K562 (cell line): ENCODE measurements around the gene MBOAT7. TPM values are rescaled to one million over a fixed set of nuclear protein-coding genes. Genes with fewer than 3 reads are reported as not detected.

ENCODE experiments used
- ATAC-seq: fragments of 200-7000 bp; cut with Tn5 transposase; 3 replicates; pipeline ENCODE4 v1.9.1; 2020; ENCODE audit warnings: moderate library complexity
- BruUV-seq: library from RNA; stranded (reverse); fragments of 400-500 nt; replicated peaks from 2 replicates; lab custom pipeline; 2021; lab: Mats Ljungman, UMichigan
- CTCF ChIA-PET: fragments of 300-600 bp; formaldehyde crosslinking; extraction: SDS; loops from one replicate; lab custom pipeline; 2021; ENCODE audit warnings: low intra/inter-chr PET ratio; lab: Yijun Ruan, JAX
- POLR2A ChIA-PET: fragments of 300-600, 350-650 bp; sonication (Branson Sonifier 250); formaldehyde crosslinking; extraction: SDS; loops from one replicate; lab custom pipeline; 2021; ENCODE audit warnings: antibody characterized with exemption, inconsistent platforms; lab: Yijun Ruan, JAX
- DNase-seq, 4 experiments: peaks; one replicate each; pipeline versions ENCODE4 v3.0.0 to v3.0.0-alpha.2; 2011 to 2018; ENCODE audit warnings: low spot score in 3 of 4, mixed read lengths in 3 of 4; ENCODE audit errors: extremely low read depth in 1 of 4
- FAIRE-seq: peaks from 2 replicates; lab custom pipeline; 2011; peaks lifted over from hg19 to GRCh38; lab: Jason Lieb, UNC
- H2AFZ ChIP-seq: 2 replicates; pipeline ENCODE4 v1.6.0; 2011; ENCODE audit warnings: low read depth, low read length, control low read depth, inconsistent platforms
- H3K27ac ChIP-seq: fragments of 200-600 bp; 3 replicates; pipeline ENCODE4 v1.8.0; 2011; ENCODE audit warnings: low read depth, mild to moderate bottlenecking, control low read depth, inconsistent platforms, low read length, moderate library complexity, mixed read lengths; ENCODE audit errors: extremely low read depth
- H3K27me3 ChIP-seq, 2 experiments: fragments of 300-600 bp in 1 of 2; 2 replicates in 1 of 2; 3 replicates in 1 of 2; pipeline versions ENCODE4 v1.6.0 to v1.8.0; 2011; ENCODE audit warnings: inconsistent platforms in 2 of 2, low read length in 2 of 2, mild to moderate bottlenecking in 1 of 2, mixed read lengths in 1 of 2, moderate library complexity in 1 of 2; ENCODE audit not compliant: control insufficient read depth in 2 of 2, insufficient read depth in 2 of 2
- H3K36me3 ChIP-seq: fragments of 300-600 bp; 3 replicates; pipeline ENCODE4 v1.8.0; 2011; ENCODE audit warnings: mild to moderate bottlenecking, low read length, inconsistent platforms; ENCODE audit not compliant: control insufficient read depth, insufficient read depth
- H3K4me1 ChIP-seq, 2 experiments: fragments of 200-600 bp in 1 of 2; replicated peaks in 1 of 2; 2 replicates in 1 of 2; 3 replicates in 1 of 2; pipeline versions ENCODE4 v1.5.1 to v1.8.0; 2011; ENCODE audit warnings: inconsistent platforms in 2 of 2, low read length in 2 of 2, mild to moderate bottlenecking in 1 of 2, mixed read lengths in 1 of 2, moderate library complexity in 1 of 2; ENCODE audit not compliant: control insufficient read depth in 2 of 2, insufficient read depth in 2 of 2
- H3K4me2 ChIP-seq: 2 replicates; pipeline ENCODE4 v1.6.1; 2011; ENCODE audit warnings: low read length, control low read depth, inconsistent platforms, mixed read lengths; ENCODE audit not compliant: insufficient read depth
- H3K4me3 ChIP-seq: fragments of 200-600 bp; sonication (generic), shearing (Covaris generic); 2 replicates; pipeline ENCODE4 v1.5.1; 2016; ENCODE audit warnings: control low read depth, inconsistent platforms
- H3K79me2 ChIP-seq: fragments of 200-600 bp; 3 replicates; pipeline ENCODE4 v1.8.0; 2011; ENCODE audit warnings: low read length, inconsistent platforms; ENCODE audit not compliant: control insufficient read depth, insufficient read depth
- H3K9ac ChIP-seq, 2 experiments: 2 replicates each; pipeline versions ENCODE4 v1.6.0 to v1.6.1; 2011; ENCODE audit warnings: low read depth in 2 of 2, low read length in 2 of 2, control low read depth in 1 of 2, inconsistent platforms in 1 of 2, mild to moderate bottlenecking in 1 of 2, mixed read lengths in 1 of 2; ENCODE audit not compliant: insufficient read depth in 1 of 2
- H3K9me1 ChIP-seq: one replicate; pipeline ENCODE4 v1.6.0; 2011; ENCODE audit warnings: inconsistent platforms, mild to moderate bottlenecking, low read length, moderate library complexity; ENCODE audit not compliant: control insufficient read depth, insufficient read depth
- H3K9me3 ChIP-seq: replicated peaks from 2 replicates; pipeline ENCODE4 v1.5.1; 2011; ENCODE audit warnings: low read depth, low read length, inconsistent platforms; ENCODE audit not compliant: control insufficient read depth, insufficient read depth
- H4K20me1 ChIP-seq: replicated peaks from 2 replicates; pipeline ENCODE4 v1.6.1; 2011; ENCODE audit warnings: low read length, inconsistent platforms, mixed read lengths; ENCODE audit not compliant: control insufficient read depth, insufficient read depth
- BRCA1 ChIP-seq, 2 experiments: fragments of 450-650 bp in 1 of 2; sonication (generic) in 1 of 2; formaldehyde crosslinking in 1 of 2; IDR thresholded peaks; 2 replicates each; pipeline versions ENCODE4 v1.5.0 to v1.6.1; 2017 to 2020; ENCODE audit warnings: mild to moderate bottlenecking in 1 of 2, missing genetic modification reagents in 1 of 2
- CEBPG ChIP-seq, 3 experiments: fragments of 200-800 bp in 1 of 3; sonication (Bioruptor generic) in 1 of 3; sonication (generic) in 1 of 3; formaldehyde crosslinking in 1 of 3; IDR thresholded peaks in 2 of 3; conservative IDR thresholded peaks in 1 of 3; 2 replicates each; pipeline versions ENCODE4 v1.6.1 to v1.8.0; 2016 to 2022; ENCODE audit warnings: missing compliant biosample characterization in 2 of 3, missing genetic modification characterization in 2 of 3, mild to moderate bottlenecking in 1 of 3, missing genetic modification reagents in 1 of 3
- CTBP1 ChIP-seq: fragments of 450-650 bp; IDR thresholded peaks from 2 replicates; pipeline ENCODE4 v1.6.1; 2016; ENCODE audit warnings: borderline replicate concordance
- HDGF ChIP-seq: fragments of 450-650 bp; IDR thresholded peaks from 2 replicates; pipeline ENCODE4 v1.6.1; 2016
- ILK ChIP-seq: fragments of 450-650 bp; IDR thresholded peaks from 2 replicates; pipeline ENCODE4 v1.6.1; 2016; ENCODE audit warnings: missing genetic modification characterization, low read depth, mild to moderate bottlenecking, missing compliant biosample characterization, moderate library complexity, borderline replicate concordance
- MEIS2 ChIP-seq: fragments of 450-650 bp; IDR thresholded peaks from 2 replicates; pipeline ENCODE4 v1.6.1; 2014; ENCODE audit warnings: mild to moderate bottlenecking; ENCODE audit not compliant: partially characterized antibody
- MTA2 ChIP-seq: fragments of 450-650 bp; IDR thresholded peaks from 2 replicates; pipeline ENCODE4 v1.6.1; 2016; ENCODE audit warnings: low read depth
- NFATC3 ChIP-seq: fragments of 450-650 bp; IDR thresholded peaks from 2 replicates; pipeline ENCODE4 v1.6.1; 2017; ENCODE audit warnings: mild to moderate bottlenecking
- NFIC ChIP-seq: fragments of 450-650 bp; IDR thresholded peaks from 2 replicates; pipeline ENCODE4 v1.6.1; 2017; ENCODE audit warnings: mild to moderate bottlenecking, inconsistent platforms
- NR2C1 ChIP-seq, 2 experiments: fragments of 450-650 bp; IDR thresholded peaks; 2 replicates each; pipeline ENCODE4 v1.6.1; 2017; ENCODE audit warnings: mild to moderate bottlenecking in 2 of 2, antibody characterized with exemption in 1 of 2, inconsistent platforms in 1 of 2, missing compliant biosample characterization in 1 of 2, missing genetic modification characterization in 1 of 2
- POLR2B ChIP-seq: fragments of 450-650 bp; IDR thresholded peaks from 2 replicates; pipeline ENCODE4 v1.6.1; 2018; ENCODE audit warnings: low read depth; ENCODE audit not compliant: partially characterized antibody
- PTBP1 ChIP-seq: fragments of 200-400 bp; formaldehyde crosslinking; IDR thresholded peaks from 2 replicates; pipeline ENCODE4 v1.6.1; 2017; ENCODE audit warnings: low read depth, low read length
- SAP30 ChIP-seq: fragments of 200-600 bp; sonication (generic); IDR thresholded peaks from 2 replicates; pipeline ENCODE4 v1.6.1; 2012; ENCODE audit warnings: borderline replicate concordance, low read depth, mild to moderate bottlenecking, moderate library complexity, low read length, control low read depth, inconsistent platforms; ENCODE audit not compliant: insufficient read depth, poor library complexity, severe bottlenecking
- SLC30A9 ChIP-seq: fragments of 250-450 bp; sonication (Bioruptor Pico); IDR thresholded peaks from 2 replicates; pipeline ENCODE4 v1.8.0; 2022; ENCODE audit warnings: mild to moderate bottlenecking, moderate library complexity
- TAL1 ChIP-seq: fragments of 450-650 bp; IDR thresholded peaks from 2 replicates; pipeline ENCODE4 v1.6.1; 2016; ENCODE audit warnings: mild to moderate bottlenecking
- TRIM24 ChIP-seq, 2 experiments: fragments of 450-650 bp; IDR thresholded peaks; 2 replicates each; pipeline ENCODE4 v1.6.1; 2016
- WGBS: fragments of 100-300 bp; shearing (Covaris generic); methylation state at CpG from one replicate; pipeline ENCODE4 v1.1.6; 2016; ENCODE audit warnings: low coverage, mixed read lengths; ENCODE audit not compliant: insufficient coverage; ENCODE audit errors: missing lambda C conversion rate; 5-methylcytosine and 5-hydroxymethylcytosine counted together
- in situ Hi-C: fragments of 300-500 bp; cut with MboI; formaldehyde crosslinking; loops from 4 replicates; pipeline ENCODE4 v1.15.0; 2018; ENCODE audit warnings: inconsistent platforms, mixed read lengths
- intact Hi-C: fragments of 100-400 bp; cut with micrococcal nuclease; formaldehyde crosslinking; loops from 2 replicates; pipeline ENCODE4 v1.14.2; 2022
- polyA plus RNA-seq, 8 experiments: library from polyadenylated mRNA; depleted of rRNA in 4 of 8; stranded (reverse) in 5 of 8; unstranded in 3 of 8; fragments of >200 nt; fragmentation: Nextera tagmentation in 2 of 8; fragmentation: Illumina TruSeq in 1 of 8; extraction: Ambion mirVana in 2 of 8; extraction: Trizol in 1 of 8; gene quantifications; 2 replicates each; pipeline versions ENCODE4 v1.2.1 to v1.2.3, GENCODE V29; 2011 to 2014; ENCODE audit warnings: inconsistent platforms in 1 of 8, missing spikeins in 1 of 8
- total RNA-seq, 7 experiments: library from RNA; depleted of rRNA in 6 of 7; stranded (reverse); fragments of >200 nt in 6 of 7; fragmentation: Illumina TruSeq in 2 of 7; extraction: Trizol in 2 of 7; gene quantifications; 2 replicates each; pipeline versions ENCODE4 v1.2.1 to v1.2.3, GENCODE V29; 2011 to 2021; ENCODE audit warnings: low replicate concordance in 1 of 7
- TF ChIP-seq, protein P1 (sequence below): sonication (generic); formaldehyde crosslinking; IDR thresholded peaks from 2 replicates; pipeline ENCODE4 v1.9.0; 2022; ENCODE audit warnings: mild to moderate bottlenecking, missing genetic modification reagents
- TF ChIP-seq, protein P2 (sequence below), 2 experiments: fragments of 450-650 bp in 1 of 2; sonication (generic) in 1 of 2; formaldehyde crosslinking; conservative IDR thresholded peaks; 2 replicates each; pipeline versions ENCODE4 v1.4.0 to v1.8.1; 2020 to 2022; ENCODE audit warnings: mild to moderate bottlenecking in 1 of 2, missing genetic modification reagents in 1 of 2
- TF ChIP-seq, protein P3 (sequence below): fragments of 450-650 bp; IDR thresholded peaks from 2 replicates; pipeline ENCODE4 v1.6.1; 2017; ENCODE audit warnings: mild to moderate bottlenecking, moderate library complexity

Gene MBOAT7
- total and polyA plus RNA-seq, 9 of the 15 experiments (the other 6 are each of a cell fraction or from before 2014, with no cell fraction given) = 1.4 to 153 (median 56.1) TPM

DNA sequence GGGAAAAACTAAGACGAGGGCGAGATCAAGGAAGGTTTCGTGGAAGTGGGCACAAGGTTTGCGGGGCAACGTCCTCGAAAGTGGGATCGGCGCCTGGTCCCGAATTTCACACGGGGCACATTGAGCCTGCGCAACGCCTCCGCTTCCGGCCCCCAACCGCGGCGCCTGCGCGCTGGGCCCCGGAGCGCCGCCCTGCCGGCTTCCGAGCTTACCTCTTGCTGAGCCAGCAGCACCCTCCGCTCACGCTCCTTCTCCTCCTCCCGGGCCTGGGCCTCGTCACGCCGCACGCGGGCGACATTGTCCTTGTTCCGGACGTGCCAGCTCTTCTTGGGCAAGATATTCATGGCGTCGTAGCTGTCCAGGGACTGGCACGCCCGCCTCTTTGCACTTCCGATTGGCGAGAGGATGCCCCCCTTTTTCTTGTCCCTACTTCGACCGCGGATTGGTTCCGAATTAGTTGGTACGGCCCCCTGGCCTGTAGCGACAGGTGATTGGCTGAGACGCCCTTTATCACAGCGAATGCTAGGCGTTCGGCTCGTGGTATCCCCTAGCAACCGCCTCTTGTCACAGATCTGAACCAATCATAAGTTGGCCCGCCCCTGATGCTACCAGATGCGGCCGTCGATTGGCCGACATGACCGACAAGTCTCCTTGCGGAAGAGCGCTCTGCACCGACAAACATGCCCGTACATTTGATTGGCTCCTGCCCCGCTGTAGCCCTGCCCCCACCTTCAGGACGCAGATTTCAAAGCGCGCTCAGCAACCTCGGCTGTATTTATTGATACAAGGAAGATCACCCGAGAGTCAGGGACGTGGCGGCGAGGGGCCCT, 29.8 kb downstream of the MBOAT7 start, which contains the start of gene LENG1:
Gene LENG1 (minus strand): TSS at position 370 of the 830 bp plus-strand sequence. CDS start 26 bp downstream, at position 344.
- ATAC-seq (peak; percentile 89), FAIRE-seq (peak; percentile 100), DNase-seq (peak; percentile 95 to 100 (median 98))
- Histone ChIP-seq H2AFZ (peak within 1 kb of the TSS; percentile 97), H4K20me1 (0 out of 2 replicates have a peak, but pooled peaks cover 3% of the 10 kb centered on the region), H3K27ac (peak within 1 kb of the TSS; percentile 93), H3K4me1 (peaks cover 21 to 42% of the 10 kb centered on the region in 2 experiments), H3K27me3 (no peaks in the 10 kb centered on the region), H3K9me3 (no peaks in the 10 kb centered on the region), H3K9ac (peak within 1 kb of the TSS; percentile 84 to 94), H3K4me3 (peak within 1 kb of the TSS; percentile 69), H3K9me1 (no peaks in the 10 kb centered on the region), H3K79me2 (peaks cover 18% of the 10 kb centered on the region; the same call in 2 of the 3 replicates), H3K4me2 (peak within 1 kb of the TSS; percentile 95), H3K36me3 (peaks cover 38% of the 10 kb centered on the region)
- no TSS peak for BruUV-seq
- under 1% methylated on average over 59 of the region's 72 CpGs for WGBS
- ChIA-PET CTCF (no interaction called here), POLR2A (interaction anchor here (0.6 to 3.1 kb wide), 11 partner anchors 9 to 98 kb away, joined by 3 to 18 read pairs (median 5); partner anchors contain the start of genes CNOT3, LILRB5, MBOAT7 and PRPF31)
- in situ Hi-C loops (loop anchor here (5.0 kb wide), 1 partner anchor 68 kb away; no protein-coding TSS in a partner anchor), intact Hi-C loops (loop anchor here (1.0 kb wide), 1 partner anchor 22 kb away; the partner anchor contains the start of gene CNOT3)
- TF ChIP-seq, protein P1, sequence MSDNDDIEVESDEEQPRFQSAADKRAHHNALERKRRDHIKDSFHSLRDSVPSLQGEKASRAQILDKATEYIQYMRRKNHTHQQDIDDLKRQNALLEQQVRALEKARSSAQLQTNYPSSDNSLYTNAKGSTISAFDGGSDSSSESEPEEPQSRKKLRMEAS (CRISPR knock-in tag) = peak; percentile 71
- peak; percentile 82 for TF ChIP-seq POLR2B
- TF ChIP-seq NFIC = no peak
- no peak for TF ChIP-seq SLC30A9 (CRISPR knock-in tag)
- no peak for TF ChIP-seq MTA2
- TF ChIP-seq NFATC3 = no peak
- TF ChIP-seq CTBP1 = peak; percentile 44; the same call in 1 of the 2 replicates
- TF ChIP-seq, protein P2, sequence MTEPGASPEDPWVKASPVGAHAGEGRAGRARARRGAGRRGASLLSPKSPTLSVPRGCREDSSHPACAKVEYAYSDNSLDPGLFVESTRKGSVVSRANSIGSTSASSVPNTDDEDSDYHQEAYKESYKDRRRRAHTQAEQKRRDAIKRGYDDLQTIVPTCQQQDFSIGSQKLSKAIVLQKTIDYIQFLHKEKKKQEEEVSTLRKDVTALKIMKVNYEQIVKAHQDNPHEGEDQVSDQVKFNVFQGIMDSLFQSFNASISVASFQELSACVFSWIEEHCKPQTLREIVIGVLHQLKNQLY (CRISPR knock-in tag; conservative IDR thresholded peaks at IDR 0.05) = 0 out of 4 replicates have a peak, but pooled peaks of 1 of the 2 experiments have one; percentile 32
- TF ChIP-seq TAL1 = no peak
- TF ChIP-seq MEIS2 = peak; percentile 81
- TF ChIP-seq CEBPG (CRISPR knock-in tag; IDR thresholded peaks at IDR 0.05) = peak; percentile 72
- TF ChIP-seq CEBPG (tag; conservative IDR thresholded peaks at IDR 0.05 in 1 of 2, IDR thresholded peaks at IDR 0.05 in 1 of 2) = peak in 1 of 2 experiments; percentile 27; a peak in 1 of 4 replicates
- peak; percentile 56 for TF ChIP-seq SAP30
- TF ChIP-seq NR2C1 (IDR thresholded peaks at IDR 0.05) = no peak
- TF ChIP-seq NR2C1 (tag; IDR thresholded peaks at IDR 0.05) = no peak
- no peak for TF ChIP-seq HDGF
- no peak for TF ChIP-seq BRCA1 (IDR thresholded peaks at IDR 0.05)
- TF ChIP-seq BRCA1 (CRISPR knock-in tag; IDR thresholded peaks at IDR 0.05) = no peak
- no peak for TF ChIP-seq ILK (tag)
- TF ChIP-seq PTBP1 = no peak
- TF ChIP-seq, protein P3, sequence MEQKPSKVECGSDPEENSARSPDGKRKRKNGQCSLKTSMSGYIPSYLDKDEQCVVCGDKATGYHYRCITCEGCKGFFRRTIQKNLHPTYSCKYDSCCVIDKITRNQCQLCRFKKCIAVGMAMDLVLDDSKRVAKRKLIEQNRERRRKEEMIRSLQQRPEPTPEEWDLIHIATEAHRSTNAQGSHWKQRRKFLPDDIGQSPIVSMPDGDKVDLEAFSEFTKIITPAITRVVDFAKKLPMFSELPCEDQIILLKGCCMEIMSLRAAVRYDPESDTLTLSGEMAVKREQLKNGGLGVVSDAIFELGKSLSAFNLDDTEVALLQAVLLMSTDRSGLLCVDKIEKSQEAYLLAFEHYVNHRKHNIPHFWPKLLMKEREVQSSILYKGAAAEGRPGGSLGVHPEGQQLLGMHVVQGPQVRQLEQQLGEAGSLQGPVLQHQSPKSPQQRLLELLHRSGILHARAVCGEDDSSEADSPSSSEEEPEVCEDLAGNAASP = no peak
- no peak for TF ChIP-seq TRIM24 (IDR thresholded peaks at IDR 0.05)
